Measurements from ENCODE around the gene CDK16. TPM values are rescaled to one million over a fixed set of nuclear protein-coding genes. Genes with fewer than 3 reads are reported as not detected.

The CDK16 gene
- total and polyA plus RNA-seq, 9 donors, result 52.0 to 118 (median 101) TPM

DNA sequence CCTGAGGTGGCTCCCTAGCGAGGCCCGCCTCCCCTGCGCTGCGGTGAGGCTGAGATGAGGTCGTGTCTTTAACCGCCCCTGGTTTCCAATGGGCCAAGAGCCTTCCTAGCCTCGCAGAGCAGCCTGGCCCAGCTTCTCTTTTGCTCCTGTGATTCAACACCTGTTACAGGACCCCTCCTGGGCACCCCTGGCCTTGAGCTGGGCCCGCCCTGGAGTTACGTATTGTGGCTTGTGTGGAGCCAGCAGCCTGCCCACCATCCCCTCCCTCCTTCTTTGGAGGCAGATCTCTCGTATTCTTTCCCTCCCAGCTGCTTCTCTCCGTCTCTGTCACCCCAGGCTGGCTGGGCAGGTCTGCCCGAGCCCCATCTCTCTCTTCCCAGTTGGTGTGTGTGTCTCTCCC lies 44.1 kb upstream of the CDK16 start:
- Histone ChIP-seq H3K36me3 (ENCODE audit: control insufficient read depth, insufficient read depth, low read length) (peaks cover 76% of the 10 kb centered on the region), H3K4me1 (ENCODE audit: control insufficient read depth, insufficient read depth, low read length) (peaks cover 3% of the 10 kb centered on the region), H3K27me3 (ENCODE audit: control insufficient read depth, insufficient read depth, low read length) (peaks cover 84% of the 10 kb centered on the region), H3K4me3 (ENCODE audit: low read length) (no peak overlapping the region), H3K9me3 (replicated peaks; ENCODE audit: control insufficient read depth, low read depth, low read length) (no peaks in the 10 kb centered on the region), H3K27ac (ENCODE audit: low read length) (no peak overlapping the region)
- WGBS (ENCODE audit: insufficient coverage), result 83% methylated on average over 12 of the region's 12 CpGs
- DNase-seq, result no peak

DNA sequence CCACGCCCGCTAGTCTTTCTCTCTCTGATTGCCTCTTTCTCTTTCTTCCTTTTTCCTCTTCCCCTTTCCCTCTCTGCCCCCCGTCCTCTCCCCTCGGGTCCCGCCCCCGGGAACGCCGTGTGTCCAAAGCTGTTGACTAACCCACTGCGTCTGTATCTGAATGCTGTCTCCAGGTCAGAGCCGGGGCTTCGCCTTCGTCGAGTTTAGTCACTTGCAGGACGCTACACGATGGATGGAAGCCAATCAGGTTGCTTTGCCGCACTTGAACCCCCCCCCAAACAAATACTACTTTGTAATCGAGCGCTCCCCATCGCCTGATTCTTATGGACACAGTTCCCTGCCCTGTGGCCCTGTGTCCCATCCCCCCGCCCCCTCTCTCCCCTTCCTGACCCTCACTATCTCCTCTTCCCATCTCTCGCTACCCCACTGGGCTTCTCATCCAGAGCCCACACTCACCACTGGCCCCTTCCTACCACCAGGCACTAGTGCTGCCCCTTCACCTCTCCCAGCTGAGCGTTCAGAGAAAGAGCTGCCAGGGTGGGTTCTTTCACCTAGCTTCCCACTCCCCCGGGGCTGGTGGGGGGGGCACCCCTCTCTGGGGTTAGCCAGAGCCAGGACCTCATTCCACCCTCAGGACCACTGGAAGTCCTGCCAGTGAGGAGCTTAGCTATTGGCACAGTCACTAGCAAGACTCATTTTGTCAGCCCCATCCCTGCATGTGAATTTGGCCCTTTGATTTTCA lies 43.5 kb upstream of the CDK16 start:
- peaks cover 77% of the 10 kb centered on the region for H3K36me3 ChIP-seq (ENCODE audit: control insufficient read depth, insufficient read depth, low read length)
- peaks cover 3% of the 10 kb centered on the region for H3K4me1 ChIP-seq (ENCODE audit: control insufficient read depth, insufficient read depth, low read length)
- 69% methylated on average over 23 of the region's 23 CpGs for WGBS (ENCODE audit: insufficient coverage)
- DNase-seq, result no peak
- H3K4me3 ChIP-seq (ENCODE audit: low read length), result no peak overlapping the region
- no peak overlapping the region for H3K27ac ChIP-seq (ENCODE audit: low read length)
- no peaks in the 10 kb centered on the region for H3K9me3 ChIP-seq (replicated peaks; ENCODE audit: control insufficient read depth, low read depth, low read length)
- peaks cover 84% of the 10 kb centered on the region for H3K27me3 ChIP-seq (ENCODE audit: control insufficient read depth, insufficient read depth, low read length)

DNA sequence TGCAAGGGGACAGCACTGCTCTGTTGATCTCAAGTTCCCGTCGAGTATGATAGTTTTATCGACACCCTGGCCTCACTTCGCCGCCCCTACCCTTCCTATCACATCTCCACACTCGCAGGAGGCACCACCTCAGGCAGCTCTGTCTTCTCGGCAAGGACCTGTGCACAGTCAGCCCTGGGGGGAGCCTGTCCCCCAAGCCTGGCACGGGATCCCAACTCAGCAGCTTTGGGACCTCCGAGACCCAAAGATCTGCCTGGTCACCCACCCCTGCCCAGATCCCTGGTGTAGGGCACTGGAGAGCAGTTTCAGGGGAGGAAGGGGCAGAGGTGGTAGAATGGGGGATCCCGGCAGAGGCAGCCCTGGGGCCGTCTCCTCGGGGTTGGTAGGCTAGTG lies 42.9 kb upstream of the CDK16 start:
- H3K27ac ChIP-seq (ENCODE audit: low read length), result no peak overlapping the region
- peaks cover 83% of the 10 kb centered on the region for H3K27me3 ChIP-seq (ENCODE audit: control insufficient read depth, insufficient read depth, low read length)
- no peak for DNase-seq
- no peak overlapping the region for H3K4me3 ChIP-seq (ENCODE audit: low read length)
- no peaks in the 10 kb centered on the region for H3K9me3 ChIP-seq (replicated peaks; ENCODE audit: control insufficient read depth, low read depth, low read length)
- 83% methylated on average over 11 of the region's 12 CpGs for WGBS (ENCODE audit: insufficient coverage)
- H3K4me1 ChIP-seq (ENCODE audit: control insufficient read depth, insufficient read depth, low read length), result no peaks in the 10 kb centered on the region
- peaks cover 75% of the 10 kb centered on the region for H3K36me3 ChIP-seq (ENCODE audit: control insufficient read depth, insufficient read depth, low read length)

DNA sequence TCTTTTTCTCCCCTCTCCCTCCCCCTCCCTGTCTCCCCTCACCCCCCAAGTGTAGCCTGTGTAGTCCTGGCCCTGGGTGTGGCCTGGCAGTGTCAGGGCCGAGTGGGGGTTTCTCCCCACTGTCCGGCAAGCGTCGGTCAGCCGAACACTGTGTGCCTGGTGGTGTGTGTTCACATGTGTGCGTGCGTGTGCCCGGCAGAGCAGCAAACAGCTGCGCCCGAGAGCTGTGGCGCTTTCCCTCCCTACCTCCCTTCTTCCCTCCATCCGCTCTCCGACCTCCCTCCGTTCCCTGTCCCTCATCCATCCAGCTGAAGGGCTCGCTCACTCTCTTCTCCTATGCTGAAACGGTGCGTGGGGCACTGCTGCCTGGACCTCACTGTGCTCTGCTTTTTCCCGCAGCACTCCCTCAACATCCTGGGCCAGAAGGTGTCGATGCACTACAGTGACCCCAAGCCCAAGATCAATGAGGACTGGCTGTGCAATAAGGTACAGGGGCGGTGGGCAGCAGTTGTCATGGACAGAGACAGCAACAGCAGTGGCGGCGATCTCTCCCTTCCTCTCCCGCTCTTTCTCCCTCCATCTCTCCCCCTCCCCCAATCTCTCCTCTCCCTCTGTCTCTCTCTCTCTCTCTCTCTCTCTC lies 42.3 kb upstream of the CDK16 start:
- 77% methylated on average over 16 of the region's 23 CpGs for WGBS (ENCODE audit: insufficient coverage)
- peaks cover 73% of the 10 kb centered on the region for H3K36me3 ChIP-seq (ENCODE audit: control insufficient read depth, insufficient read depth, low read length)

DNA sequence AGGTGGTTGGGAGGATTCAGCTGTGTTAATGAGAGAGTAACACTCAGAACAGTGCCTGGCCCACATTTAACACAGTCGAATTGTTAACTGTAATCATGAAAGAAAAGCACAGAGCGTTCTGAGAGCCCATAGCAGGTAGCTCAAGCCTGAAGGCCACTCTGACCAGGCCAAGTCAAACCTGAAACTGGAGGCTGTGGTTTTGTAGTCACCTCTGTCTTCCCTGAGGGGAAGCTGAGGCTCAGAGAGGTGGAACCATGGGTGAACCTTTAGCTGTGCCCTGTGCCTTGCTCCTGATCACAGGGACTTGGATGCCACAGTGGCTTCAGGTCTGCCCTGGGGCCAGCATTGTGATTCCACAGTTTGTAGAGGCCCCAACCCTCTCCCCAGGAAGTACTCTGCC lies 41.4 kb upstream of the CDK16 start:
- WGBS (ENCODE audit: insufficient coverage), result 44% methylated on average over 2 of the region's 2 CpGs
- H3K27me3 ChIP-seq (ENCODE audit: control insufficient read depth, insufficient read depth, low read length), result peaks cover 78% of the 10 kb centered on the region
- H3K36me3 ChIP-seq (ENCODE audit: control insufficient read depth, insufficient read depth, low read length), result peaks cover 70% of the 10 kb centered on the region

More for the DNA sequence above, 42.3 kb upstream of the CDK16 start:
- no peak for DNase-seq
- Histone ChIP-seq H3K9me3 (replicated peaks; ENCODE audit: control insufficient read depth, low read depth, low read length) (no peaks in the 10 kb centered on the region), H3K27ac (ENCODE audit: low read length) (no peak overlapping the region), H3K4me3 (ENCODE audit: low read length) (no peak overlapping the region), H3K4me1 (ENCODE audit: control insufficient read depth, insufficient read depth, low read length) (no peaks in the 10 kb centered on the region), H3K27me3 (ENCODE audit: control insufficient read depth, insufficient read depth, low read length) (peaks cover 80% of the 10 kb centered on the region)

DNA sequence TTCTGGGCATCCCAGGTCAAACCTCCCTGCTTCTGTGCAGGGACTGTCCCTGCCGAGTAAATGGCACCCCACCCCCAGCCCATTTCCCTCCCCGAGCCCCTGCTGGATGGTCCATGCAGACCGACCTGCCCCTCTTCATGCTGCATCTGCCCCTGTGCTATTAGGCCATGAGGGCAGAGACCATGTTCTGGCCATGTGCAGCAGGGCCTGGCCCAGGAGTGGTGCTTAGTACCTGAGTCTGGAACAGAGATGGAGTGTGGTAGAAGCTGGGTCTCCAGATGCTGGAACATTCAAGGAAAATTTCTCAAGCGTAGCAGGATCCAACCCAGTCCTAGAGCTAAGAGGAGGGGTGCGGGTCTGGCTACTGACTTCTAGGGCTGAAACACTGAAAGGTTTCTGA lies 40.1 kb upstream of the CDK16 start:
- H3K4me3 ChIP-seq (ENCODE audit: low read length), result no peak overlapping the region
- H3K9me3 ChIP-seq (replicated peaks; ENCODE audit: control insufficient read depth, low read depth, low read length), result no peaks in the 10 kb centered on the region
- no peak for DNase-seq
- peaks cover 67% of the 10 kb centered on the region for H3K36me3 ChIP-seq (ENCODE audit: control insufficient read depth, insufficient read depth, low read length)
- WGBS (ENCODE audit: insufficient coverage), result 72% methylated on average over 4 of the region's 5 CpGs
- no peaks in the 10 kb centered on the region for H3K4me1 ChIP-seq (ENCODE audit: control insufficient read depth, insufficient read depth, low read length)
- peaks cover 76% of the 10 kb centered on the region for H3K27me3 ChIP-seq (ENCODE audit: control insufficient read depth, insufficient read depth, low read length)
- no peak overlapping the region for H3K27ac ChIP-seq (ENCODE audit: low read length)

More for the DNA sequence above, 41.4 kb upstream of the CDK16 start:
- Histone ChIP-seq H3K9me3 (replicated peaks; ENCODE audit: control insufficient read depth, low read depth, low read length) (no peaks in the 10 kb centered on the region), H3K4me1 (ENCODE audit: control insufficient read depth, insufficient read depth, low read length) (no peaks in the 10 kb centered on the region), H3K4me3 (ENCODE audit: low read length) (no peak overlapping the region), H3K27ac (ENCODE audit: low read length) (no peak overlapping the region)
- DNase-seq, result no peak

DNA sequence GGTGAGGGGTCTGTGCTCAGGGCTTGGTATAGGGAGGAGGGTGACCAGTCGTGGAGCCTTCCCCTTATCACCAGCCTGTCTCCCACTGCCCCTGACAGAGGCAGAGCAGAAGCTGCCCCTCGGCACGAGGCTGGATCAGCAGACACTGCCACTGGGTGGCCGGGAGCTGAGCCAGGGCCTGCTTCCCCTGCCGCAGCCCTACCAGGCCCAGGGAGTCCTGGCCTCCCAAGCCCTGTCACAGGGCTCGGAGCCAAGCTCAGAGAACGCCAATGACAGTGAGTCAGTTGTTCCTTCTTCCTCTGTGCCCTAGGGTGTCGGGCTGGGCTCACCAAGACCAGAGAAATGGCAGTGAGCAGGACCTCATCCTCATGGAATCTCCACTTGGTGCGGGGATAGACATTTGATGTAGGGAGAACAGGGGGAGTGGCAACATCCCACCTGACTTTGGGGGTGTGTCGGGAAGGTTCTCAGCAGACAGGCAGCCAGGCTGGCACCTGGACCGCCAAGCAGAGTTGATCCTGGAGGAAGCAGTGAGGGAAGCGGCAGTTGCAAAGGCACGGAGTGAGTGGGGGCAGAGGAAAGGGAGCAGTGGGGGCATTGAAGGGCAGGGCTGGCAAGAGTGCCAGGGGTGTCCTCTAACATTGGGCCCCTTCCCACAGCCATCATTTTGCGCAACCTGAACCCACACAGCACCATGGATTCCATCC lies 39.1 kb upstream of the CDK16 start:
- no peak overlapping the region for H3K4me3 ChIP-seq (ENCODE audit: low read length)
- peaks cover 64% of the 10 kb centered on the region for H3K36me3 ChIP-seq (ENCODE audit: control insufficient read depth, insufficient read depth, low read length)

DNA sequence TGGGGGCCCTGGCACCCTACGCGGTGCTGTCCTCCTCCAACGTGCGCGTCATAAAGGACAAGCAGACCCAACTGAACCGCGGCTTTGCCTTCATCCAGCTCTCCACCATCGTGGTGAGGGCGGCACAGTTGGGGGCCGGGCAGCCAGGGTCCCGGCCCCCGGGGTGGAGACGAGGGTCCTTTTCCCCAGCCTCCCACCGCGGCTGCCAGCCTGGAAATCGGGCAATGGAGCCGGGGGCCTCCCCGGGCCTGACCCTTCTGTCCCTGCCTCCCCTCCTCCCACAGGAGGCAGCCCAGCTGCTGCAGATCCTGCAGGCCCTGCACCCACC lies 38.6 kb upstream of the CDK16 start:
- H3K9me3 ChIP-seq (replicated peaks; ENCODE audit: control insufficient read depth, low read depth, low read length), result no peaks in the 10 kb centered on the region
- peaks cover 74% of the 10 kb centered on the region for H3K27me3 ChIP-seq (ENCODE audit: control insufficient read depth, insufficient read depth, low read length)
- no peaks in the 10 kb centered on the region for H3K4me1 ChIP-seq (ENCODE audit: control insufficient read depth, insufficient read depth, low read length)
- H3K36me3 ChIP-seq (ENCODE audit: control insufficient read depth, insufficient read depth, low read length), result peaks cover 67% of the 10 kb centered on the region
- H3K4me3 ChIP-seq (ENCODE audit: low read length), result no peak overlapping the region
- no peak for DNase-seq
- WGBS (ENCODE audit: insufficient coverage), result 89% methylated on average over 18 of the region's 18 CpGs
- H3K27ac ChIP-seq (ENCODE audit: low read length), result no peak overlapping the region

More for the DNA sequence above, 39.1 kb upstream of the CDK16 start:
- Histone ChIP-seq H3K9me3 (replicated peaks; ENCODE audit: control insufficient read depth, low read depth, low read length) (no peaks in the 10 kb centered on the region), H3K4me1 (ENCODE audit: control insufficient read depth, insufficient read depth, low read length) (no peaks in the 10 kb centered on the region), H3K27me3 (ENCODE audit: control insufficient read depth, insufficient read depth, low read length) (peaks cover 75% of the 10 kb centered on the region), H3K27ac (ENCODE audit: low read length) (no peak overlapping the region)
- no peak for DNase-seq
- WGBS (ENCODE audit: insufficient coverage), result 71% methylated on average over 12 of the region's 14 CpGs

DNA sequence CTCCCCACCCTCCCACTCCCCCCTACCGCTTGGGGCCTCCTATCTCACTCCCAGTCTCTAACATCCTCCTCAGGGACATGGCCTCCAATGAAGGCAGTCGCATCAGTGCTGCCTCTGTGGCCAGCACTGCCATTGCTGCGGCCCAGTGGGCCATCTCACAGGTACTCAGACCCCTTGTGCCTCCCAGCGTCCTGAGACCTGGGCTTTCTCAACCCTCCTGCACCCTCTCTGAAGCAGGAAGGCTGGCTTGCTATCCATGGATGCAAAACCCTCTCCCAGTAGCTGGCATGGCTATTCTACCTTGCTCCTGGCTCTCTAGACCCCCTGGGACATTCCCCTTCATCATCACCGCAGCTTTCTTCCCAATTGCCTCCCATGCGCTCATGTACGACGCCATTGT lies 38.1 kb upstream of the CDK16 start:
- H3K36me3 ChIP-seq (ENCODE audit: control insufficient read depth, insufficient read depth, low read length), result peaks cover 71% of the 10 kb centered on the region
- H3K4me3 ChIP-seq (ENCODE audit: low read length), result no peak overlapping the region
- peaks cover 75% of the 10 kb centered on the region for H3K27me3 ChIP-seq (ENCODE audit: control insufficient read depth, insufficient read depth, low read length)
- 78% methylated on average over 3 of the region's 8 CpGs for WGBS (ENCODE audit: insufficient coverage)
- no peaks in the 10 kb centered on the region for H3K4me1 ChIP-seq (ENCODE audit: control insufficient read depth, insufficient read depth, low read length)
- H3K27ac ChIP-seq (ENCODE audit: low read length), result no peak overlapping the region
- DNase-seq, result no peak
- H3K9me3 ChIP-seq (replicated peaks; ENCODE audit: control insufficient read depth, low read depth, low read length), result no peaks in the 10 kb centered on the region

DNA sequence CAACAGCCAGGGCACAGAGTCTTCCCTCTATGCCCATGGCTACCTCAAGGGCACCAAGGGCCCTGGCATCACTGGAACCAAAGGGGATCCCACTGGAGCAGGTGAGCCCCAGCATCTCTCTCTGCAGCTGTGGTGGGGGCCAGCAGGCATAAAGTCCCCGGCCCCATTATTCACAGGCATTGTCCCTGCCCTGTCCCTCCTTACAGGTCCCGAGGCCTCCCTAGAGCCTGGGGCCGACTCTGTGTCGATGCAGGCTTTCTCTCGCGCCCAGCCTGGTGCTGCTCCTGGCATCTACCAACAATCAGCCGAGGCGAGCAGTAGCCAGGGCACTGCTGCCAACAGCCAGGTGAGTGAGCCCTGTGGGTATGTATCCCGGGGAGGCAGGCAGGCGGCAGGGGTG lies 37.2 kb upstream of the CDK16 start:
- 92% methylated on average over 10 of the region's 10 CpGs for WGBS (ENCODE audit: insufficient coverage)
- Histone ChIP-seq H3K27me3 (ENCODE audit: control insufficient read depth, insufficient read depth, low read length) (peaks cover 75% of the 10 kb centered on the region), H3K9me3 (replicated peaks; ENCODE audit: control insufficient read depth, low read depth, low read length) (no peaks in the 10 kb centered on the region), H3K4me1 (ENCODE audit: control insufficient read depth, insufficient read depth, low read length) (no peaks in the 10 kb centered on the region), H3K4me3 (ENCODE audit: low read length) (no peak overlapping the region), H3K27ac (ENCODE audit: low read length) (no peak overlapping the region), H3K36me3 (ENCODE audit: control insufficient read depth, insufficient read depth, low read length) (peaks cover 76% of the 10 kb centered on the region)
- DNase-seq, result no peak

Measured in muscle of leg (tissue), 11 donors.